HEK293 (cell line): ENCODE results near the gene ACAP3.

Source experiments
- CTCF ChIP-seq: fragments of 450-650 bp; formaldehyde crosslinking; IDR thresholded peaks from 2 replicates; pipeline ENCODE4 v1.5.1; 2016; ENCODE audit warnings: missing biosample characterization, missing genetic modification characterization
- EGR2 ChIP-seq: fragments of 450-650 bp; formaldehyde crosslinking; IDR thresholded peaks from 2 replicates; pipeline ENCODE4 v1.5.1; 2016; ENCODE audit warnings: low read depth, missing biosample characterization, missing genetic modification characterization
- TRIM28 ChIP-seq: IDR thresholded peaks from 2 replicates; pipeline ENCODE4 v1.6.1; 2011; ENCODE audit warnings: low read length, control low read depth, borderline replicate concordance
- ZBTB21 ChIP-seq: fragments of 450-650 bp; formaldehyde crosslinking; IDR thresholded peaks from 2 replicates; pipeline ENCODE4 v1.5.1; 2017; ENCODE audit warnings: missing biosample characterization, missing genetic modification characterization
- ZNF121 ChIP-seq: fragments of 450-650 bp; formaldehyde crosslinking; IDR thresholded peaks from 2 replicates; pipeline ENCODE4 v1.5.1; 2016; ENCODE audit warnings: missing biosample characterization, missing genetic modification characterization
- ZNF140 ChIP-seq: fragments of 450-650 bp; formaldehyde crosslinking; IDR thresholded peaks from 2 replicates; pipeline ENCODE4 v1.5.1; 2016; ENCODE audit warnings: missing biosample characterization, missing genetic modification characterization
- ZNF155 ChIP-seq: fragments of 450-650 bp; formaldehyde crosslinking; IDR thresholded peaks from 2 replicates; pipeline ENCODE4 v1.5.1; 2016; ENCODE audit warnings: missing biosample characterization, missing genetic modification characterization
- ZNF169 ChIP-seq: fragments of 450-650 bp; formaldehyde crosslinking; IDR thresholded peaks from 2 replicates; pipeline ENCODE4 v1.5.1; 2016; ENCODE audit warnings: missing biosample characterization, missing genetic modification characterization
- ZNF404 ChIP-seq: fragments of 450-650 bp; formaldehyde crosslinking; IDR thresholded peaks from 2 replicates; pipeline ENCODE4 v1.5.1; 2017; ENCODE audit warnings: missing biosample characterization, missing genetic modification characterization
- ZNF837 ChIP-seq: fragments of 450-650 bp; formaldehyde crosslinking; IDR thresholded peaks from 2 replicates; pipeline ENCODE4 v1.5.1; 2016; ENCODE audit warnings: missing biosample characterization, missing genetic modification characterization
- TF ChIP-seq, protein P1 (sequence below): IDR thresholded peaks from 2 replicates; pipeline ENCODE4 v1.6.1; 2011; ENCODE audit warnings: mild to moderate bottlenecking, low read depth, low read length, borderline replicate concordance
- TF ChIP-seq, protein P2 (sequence below): fragments of 450-650 bp; formaldehyde crosslinking; IDR thresholded peaks from 2 replicates; pipeline ENCODE4 v1.5.1; 2016; ENCODE audit warnings: missing biosample characterization, missing genetic modification characterization
- TF ChIP-seq, protein P3 (sequence below): fragments of 450-650 bp; IDR thresholded peaks from 2 replicates; pipeline ENCODE4 v1.5.1; 2018; ENCODE audit warnings: missing biosample characterization, mild to moderate bottlenecking, missing genetic modification characterization
- TF ChIP-seq, protein P4 (sequence below): fragments of 450-650 bp; formaldehyde crosslinking; IDR thresholded peaks from 2 replicates; pipeline ENCODE4 v1.5.1; 2016; ENCODE audit warnings: missing biosample characterization, missing genetic modification characterization, low read depth

DNA sequence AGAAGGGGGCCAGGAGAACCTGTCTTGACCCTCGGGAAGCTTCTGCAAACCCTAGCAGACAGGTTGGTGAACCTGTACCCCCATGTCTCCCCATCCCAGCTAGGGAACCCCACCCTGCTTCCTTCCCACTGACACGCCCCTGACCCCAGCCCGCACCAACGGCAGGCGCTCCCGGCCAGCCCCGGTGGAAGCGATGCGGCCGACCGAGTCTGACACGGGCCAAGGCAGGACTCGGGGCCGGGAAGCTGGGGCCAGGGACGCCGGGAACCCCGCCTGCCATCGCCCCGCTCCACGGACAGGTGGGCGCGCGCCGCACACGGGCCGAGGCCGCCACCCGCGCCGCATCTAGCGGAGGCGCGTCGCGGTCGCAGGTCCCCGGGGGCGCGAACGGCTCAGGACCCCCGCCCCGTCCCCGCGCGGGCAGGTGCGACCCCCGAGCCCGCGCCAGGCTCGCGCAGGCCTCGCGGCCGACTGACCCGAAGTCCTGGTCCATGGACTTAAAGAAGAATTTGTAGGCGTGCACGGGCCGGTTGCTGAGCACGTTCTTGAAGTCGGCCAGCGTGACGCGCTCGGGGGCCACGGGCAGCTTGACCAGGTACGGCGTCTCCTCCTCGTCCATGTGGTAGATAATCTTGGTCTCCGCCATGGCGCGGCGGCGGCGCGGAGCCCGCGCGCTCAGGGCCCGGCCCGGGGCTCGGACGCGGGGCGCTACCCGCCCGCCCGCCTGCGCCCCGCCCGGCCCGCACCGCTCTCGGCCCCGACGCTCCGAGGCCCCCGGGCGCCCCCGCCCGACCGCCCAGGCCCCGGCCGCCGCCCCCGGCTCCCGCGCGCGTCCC, 40.9 kb upstream of the ACAP3 start:
- TF ChIP-seq CTCF (no peak), ZNF155 (tag by site-specific recombination) (no peak), EGR2 (no peak), ZBTB21 (tag by site-specific recombination) (no peak), ZNF404 (no peak), ZNF140 (tag by site-specific recombination) (no peak), TRIM28 (no peak), ZNF169 (no peak), ZNF837 (tag by site-specific recombination) (no peak), ZNF121 (tag by site-specific recombination) (no peak)
- TF ChIP-seq, protein P1, sequence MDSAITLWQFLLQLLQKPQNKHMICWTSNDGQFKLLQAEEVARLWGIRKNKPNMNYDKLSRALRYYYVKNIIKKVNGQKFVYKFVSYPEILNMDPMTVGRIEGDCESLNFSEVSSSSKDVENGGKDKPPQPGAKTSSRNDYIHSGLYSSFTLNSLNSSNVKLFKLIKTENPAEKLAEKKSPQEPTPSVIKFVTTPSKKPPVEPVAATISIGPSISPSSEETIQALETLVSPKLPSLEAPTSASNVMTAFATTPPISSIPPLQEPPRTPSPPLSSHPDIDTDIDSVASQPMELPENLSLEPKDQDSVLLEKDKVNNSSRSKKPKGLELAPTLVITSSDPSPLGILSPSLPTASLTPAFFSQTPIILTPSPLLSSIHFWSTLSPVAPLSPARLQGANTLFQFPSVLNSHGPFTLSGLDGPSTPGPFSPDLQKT = no peak
- TF ChIP-seq, protein P2, sequence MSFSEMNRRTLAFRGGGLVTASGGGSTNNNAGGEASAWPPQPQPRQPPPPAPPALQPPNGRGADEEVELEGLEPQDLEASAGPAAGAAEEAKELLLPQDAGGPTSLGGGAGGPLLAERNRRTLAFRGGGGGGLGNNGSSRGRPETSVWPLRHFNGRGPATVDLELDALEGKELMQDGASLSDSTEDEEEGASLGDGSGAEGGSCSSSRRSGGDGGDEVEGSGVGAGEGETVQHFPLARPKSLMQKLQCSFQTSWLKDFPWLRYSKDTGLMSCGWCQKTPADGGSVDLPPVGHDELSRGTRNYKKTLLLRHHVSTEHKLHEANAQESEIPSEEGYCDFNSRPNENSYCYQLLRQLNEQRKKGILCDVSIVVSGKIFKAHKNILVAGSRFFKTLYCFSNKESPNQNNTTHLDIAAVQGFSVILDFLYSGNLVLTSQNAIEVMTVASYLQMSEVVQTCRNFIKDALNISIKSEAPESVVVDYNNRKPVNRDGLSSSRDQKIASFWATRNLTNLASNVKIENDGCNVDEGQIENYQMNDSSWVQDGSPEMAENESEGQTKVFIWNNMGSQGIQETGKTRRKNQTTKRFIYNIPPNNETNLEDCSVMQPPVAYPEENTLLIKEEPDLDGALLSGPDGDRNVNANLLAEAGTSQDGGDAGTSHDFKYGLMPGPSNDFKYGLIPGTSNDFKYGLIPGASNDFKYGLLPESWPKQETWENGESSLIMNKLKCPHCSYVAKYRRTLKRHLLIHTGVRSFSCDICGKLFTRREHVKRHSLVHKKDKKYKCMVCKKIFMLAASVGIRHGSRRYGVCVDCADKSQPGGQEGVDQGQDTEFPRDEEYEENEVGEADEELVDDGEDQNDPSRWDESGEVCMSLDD (tag by site-specific recombination) = peak; percentile 75
- TF ChIP-seq, protein P3, sequence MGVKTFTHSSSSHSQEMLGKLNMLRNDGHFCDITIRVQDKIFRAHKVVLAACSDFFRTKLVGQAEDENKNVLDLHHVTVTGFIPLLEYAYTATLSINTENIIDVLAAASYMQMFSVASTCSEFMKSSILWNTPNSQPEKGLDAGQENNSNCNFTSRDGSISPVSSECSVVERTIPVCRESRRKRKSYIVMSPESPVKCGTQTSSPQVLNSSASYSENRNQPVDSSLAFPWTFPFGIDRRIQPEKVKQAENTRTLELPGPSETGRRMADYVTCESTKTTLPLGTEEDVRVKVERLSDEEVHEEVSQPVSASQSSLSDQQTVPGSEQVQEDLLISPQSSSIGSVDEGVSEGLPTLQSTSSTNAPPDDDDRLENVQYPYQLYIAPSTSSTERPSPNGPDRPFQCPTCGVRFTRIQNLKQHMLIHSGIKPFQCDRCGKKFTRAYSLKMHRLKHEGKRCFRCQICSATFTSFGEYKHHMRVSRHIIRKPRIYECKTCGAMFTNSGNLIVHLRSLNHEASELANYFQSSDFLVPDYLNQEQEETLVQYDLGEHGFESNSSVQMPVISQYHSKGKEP (tag by site-specific recombination) = no peak
- TF ChIP-seq, protein P4, sequence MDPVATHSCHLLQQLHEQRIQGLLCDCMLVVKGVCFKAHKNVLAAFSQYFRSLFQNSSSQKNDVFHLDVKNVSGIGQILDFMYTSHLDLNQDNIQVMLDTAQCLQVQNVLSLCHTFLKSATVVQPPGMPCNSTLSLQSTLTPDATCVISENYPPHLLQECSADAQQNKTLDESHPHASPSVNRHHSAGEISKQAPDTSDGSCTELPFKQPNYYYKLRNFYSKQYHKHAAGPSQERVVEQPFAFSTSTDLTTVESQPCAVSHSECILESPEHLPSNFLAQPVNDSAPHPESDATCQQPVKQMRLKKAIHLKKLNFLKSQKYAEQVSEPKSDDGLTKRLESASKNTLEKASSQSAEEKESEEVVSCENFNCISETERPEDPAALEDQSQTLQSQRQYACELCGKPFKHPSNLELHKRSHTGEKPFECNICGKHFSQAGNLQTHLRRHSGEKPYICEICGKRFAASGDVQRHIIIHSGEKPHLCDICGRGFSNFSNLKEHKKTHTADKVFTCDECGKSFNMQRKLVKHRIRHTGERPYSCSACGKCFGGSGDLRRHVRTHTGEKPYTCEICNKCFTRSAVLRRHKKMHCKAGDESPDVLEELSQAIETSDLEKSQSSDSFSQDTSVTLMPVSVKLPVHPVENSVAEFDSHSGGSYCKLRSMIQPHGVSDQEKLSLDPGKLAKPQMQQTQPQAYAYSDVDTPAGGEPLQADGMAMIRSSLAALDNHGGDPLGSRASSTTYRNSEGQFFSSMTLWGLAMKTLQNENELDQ (tag by site-specific recombination) = no peak
